Right forelimb (tissue), 1 donor: Measurements from ENCODE around the gene PSMD8.
A peak's percentile ranks its signal among the peaks of the same experiment; 100 is the strongest.
"Not testable (repeated sequence)": the region's sequence is repeated elsewhere in the genome, so short reads cannot be mapped to it uniquely, and the experiment has no call there.

ENCODE experiments used
- DNase-seq: peaks from one replicate; pipeline ENCODE4 v3.0.0-alpha.2; 2018

PSMD8 gene

GRCh38 chr19:38362076-38362945, 12.1 kb upstream of the PSMD8 start:
- peak; percentile 75 for DNase-seq

- not testable (repeated sequence) for DNase-seq
These were observed 11.3 kb upstream of the PSMD8 start for GRCh38 chr19:38362946-38363688.

GRCh38 chr19:38367041-38367440, 7.3 kb upstream of the PSMD8 start:
- DNase-seq: no peak

GRCh38 chr19:38369584-38369983, 4.8 kb upstream of the PSMD8 start:
- DNase-seq: no peak

GRCh38 chr19:38370299-38370698, 4.1 kb upstream of the PSMD8 start:
- DNase-seq: no peak

GRCh38 chr19:38371081-38371480, 3.3 kb upstream of the PSMD8 start:
- DNase-seq: no peak

- DNase-seq: no peak
These were observed 452 bp upstream of the PSMD8 start for GRCh38 chr19:38373907-38374331.

- DNase-seq: no peak
These were observed 725 bp downstream of the PSMD8 start for GRCh38 chr19:38375098-38375493.

- DNase-seq: no peak
These were observed 1.4 kb downstream of the PSMD8 start for GRCh38 chr19:38375748-38376147.

GRCh38 chr19:38376576-38376975, 2.2 kb downstream of the PSMD8 start:
- no peak for DNase-seq

- no peak for DNase-seq
These were observed 2.7 kb downstream of the PSMD8 start for GRCh38 chr19:38377052-38377451.

- no peak for DNase-seq
These were observed 4.5 kb downstream of the PSMD8 start for GRCh38 chr19:38378866-38379265.

GRCh38 chr19:38381138-38381537, 6.8 kb downstream of the PSMD8 start:
- DNase-seq: no peak

GRCh38 chr19:38383184-38383583, 8.8 kb downstream of the PSMD8 start:
- no peak for DNase-seq

GRCh38 chr19:38383743-38384142, 9.4 kb downstream of the PSMD8 start:
- DNase-seq: no peak

GRCh38 chr19:38384209-38385027, 10.0 kb downstream of the PSMD8 start:
- no peak for DNase-seq

- no peak for DNase-seq
These were observed 10.9 kb downstream of the PSMD8 start for GRCh38 chr19:38385057-38385803.

- DNase-seq: no peak
These were observed 11.5 kb downstream of the PSMD8 start for GRCh38 chr19:38385804-38386257.

- no peak for DNase-seq
These were observed 12.1 kb downstream of the PSMD8 start for GRCh38 chr19:38386300-38386970.

- DNase-seq: no peak
These were observed 12.7 kb downstream of the PSMD8 start for GRCh38 chr19:38386971-38387549.
